ENCODE data around the gene OR2V2. TPM values are rescaled to one million over a fixed set of nuclear protein-coding genes. Genes with fewer than 3 reads are reported as not detected.
A peak's percentile ranks its signal among the peaks of the same experiment; 100 is the strongest.

Gene OR2V2
- total and polyA plus RNA-seq, 4 donors: not detected

- no peaks in the 10 kb centered on the region for H3K9me3 ChIP-seq (ENCODE audit: control insufficient read depth in 4 of 4, low read length in 3 of 4)
- TF ChIP-seq RAD21 (IDR thresholded peaks at IDR 0.05) (peak; percentile 33 to 49), SP1 (IDR thresholded peaks at IDR 0.05) (no peak), CTCF (IDR thresholded peaks at IDR 0.05; ENCODE audit: low read depth, low read length, missing input control) (peak; percentile 22)
- peaks cover 0 to 5% (median 1%) of the 10 kb centered on the region in 4 donors for H3K27me3 ChIP-seq (ENCODE audit: control insufficient read depth in 4 of 4, insufficient read depth in 4 of 4, low read length in 3 of 4)
- WGBS: 61% methylated on average over 28 of the region's 28 CpGs
- H3K36me3 ChIP-seq (ENCODE audit: control insufficient read depth in 4 of 4, insufficient read depth in 3 of 4, low read depth in 1 of 4, low read length in 3 of 4): no peaks in the 10 kb centered on the region
- DNase-seq (ENCODE audit: low spot score): no peak
- H3K27ac ChIP-seq (ENCODE audit: low read depth in 1 of 2, low read length in 2 of 2): peak overlapping the region in 1 of 2 donors; percentile 54
- H3K4me1 ChIP-seq (ENCODE audit: control insufficient read depth in 4 of 4, insufficient read depth in 4 of 4, low read length in 3 of 4): no peaks in the 10 kb centered on the region
- H3K4me3 ChIP-seq (ENCODE audit: low read depth in 1 of 3, low read length in 3 of 3): no peak overlapping the region
- H3K9ac ChIP-seq (ENCODE audit: low read depth in 1 of 2, low read length in 2 of 2): no peak overlapping the region
These were observed 25.5 kb upstream of the OR2V2 start for GRCh38 chr5:181121675-181122561.

GRCh38 chr5:181124526-181124925, 22.9 kb upstream of the OR2V2 start:
- TF ChIP-seq FOXA2 (IDR thresholded peaks at IDR 0.05) (no peak), RXRA (IDR thresholded peaks at IDR 0.05) (no peak), GABPA (IDR thresholded peaks at IDR 0.05 in 1 of 2, conservative IDR thresholded peaks at IDR 0.05 in 1 of 2) (no peak), NR2F2 (IDR thresholded peaks at IDR 0.05) (no peak), MAX (IDR thresholded peaks at IDR 0.05) (no peak), SP1 (IDR thresholded peaks at IDR 0.05) (no peak), HNF4A (conservative IDR thresholded peaks at IDR 0.05) (no peak), ZBTB33 (IDR thresholded peaks at IDR 0.05) (no peak), FOXA1 (IDR thresholded peaks at IDR 0.05) (no peak), CTCF (IDR thresholded peaks at IDR 0.05; ENCODE audit: low read depth, low read length, missing input control) (no peak), HNF4G (IDR thresholded peaks at IDR 0.05) (no peak), YY1 (IDR thresholded peaks at IDR 0.05) (no peak), TAF1 (conservative IDR thresholded peaks at IDR 0.05) (no peak), REST (IDR thresholded peaks at IDR 0.05) (no peak), EGR1 (IDR thresholded peaks at IDR 0.05; ENCODE audit: low read depth in 2 of 2) (no peak), ATF3 (IDR thresholded peaks at IDR 0.05) (no peak)
- H3K9me3 ChIP-seq (ENCODE audit: control insufficient read depth in 4 of 4, low read length in 3 of 4): no peaks in the 10 kb centered on the region
- H3K9ac ChIP-seq (ENCODE audit: low read depth in 1 of 2, low read length in 2 of 2): no peak overlapping the region
- 60% methylated on average over 3 of the region's 3 CpGs for WGBS
- no peak overlapping the region for H3K27ac ChIP-seq (ENCODE audit: low read depth in 1 of 2, low read length in 2 of 2)
- peaks cover 0 to 7% (median 1%) of the 10 kb centered on the region in 4 donors for H3K27me3 ChIP-seq (ENCODE audit: control insufficient read depth in 4 of 4, insufficient read depth in 4 of 4, low read length in 3 of 4)
- H3K4me3 ChIP-seq (ENCODE audit: low read depth in 1 of 3, low read length in 3 of 3): no peak overlapping the region
- no peak for DNase-seq (ENCODE audit: low spot score)
- H3K36me3 ChIP-seq (ENCODE audit: control insufficient read depth in 4 of 4, insufficient read depth in 3 of 4, low read depth in 1 of 4, low read length in 3 of 4): no peaks in the 10 kb centered on the region
- no peaks in the 10 kb centered on the region for H3K4me1 ChIP-seq (ENCODE audit: control insufficient read depth in 4 of 4, insufficient read depth in 4 of 4, low read length in 3 of 4)

All from liver (tissue), 9 donors.